Stimulated activated naive CD8-positive, alpha-beta T cell treated with anti-CD3 and anti-CD28 coated beads, Interleukin-15, Interleukin-2, amounts not matched to agents 100 ng/mL and 50 ng/mL, for 24 hours (primary cell): ENCODE results near the gene FKBP6.
A peak's percentile ranks its signal among the peaks of the same experiment; 100 is the strongest.
"Not testable (repeated sequence)": the region's sequence is repeated elsewhere in the genome, so short reads cannot be mapped to it uniquely, and the experiment has no call there.

ENCODE experiments used
- H3K27ac Mint-ChIP-seq: one replicate; pipeline ENCODE4 v1.8.0; 2021; ENCODE audit warnings: mild to moderate bottlenecking, mixed read lengths
- H3K27me3 Mint-ChIP-seq: one replicate; pipeline ENCODE4 v1.8.0; 2021; ENCODE audit warnings: mixed read lengths
- H3K36me3 Mint-ChIP-seq: one replicate; pipeline ENCODE4 v1.8.0; 2021; ENCODE audit warnings: low read depth, mixed read lengths
- H3K4me1 Mint-ChIP-seq: one replicate; pipeline ENCODE4 v1.8.0; 2021; ENCODE audit warnings: low read depth, mixed read lengths
- H3K4me3 Mint-ChIP-seq: one replicate; pipeline ENCODE4 v1.8.0; 2021; ENCODE audit warnings: mild to moderate bottlenecking, mixed read lengths
- H3K9me3 Mint-ChIP-seq: one replicate; pipeline ENCODE4 v1.8.0; 2021; ENCODE audit warnings: mixed read lengths

FKBP6 gene

GRCh38 chr7:73314271-73314670 is 13.7 kb upstream of the FKBP6 start:
- H3K27me3 Mint-ChIP-seq = no peaks in the 10 kb centered on the region
- H3K9me3 Mint-ChIP-seq = no peaks in the 10 kb centered on the region
- H3K4me1 Mint-ChIP-seq = peaks cover 3% of the 10 kb centered on the region
- H3K4me3 Mint-ChIP-seq = no peak overlapping the region
- no peak overlapping the region for H3K27ac Mint-ChIP-seq
- H3K36me3 Mint-ChIP-seq = no peaks in the 10 kb centered on the region

- no peaks in the 10 kb centered on the region for H3K36me3 Mint-ChIP-seq
- H3K27me3 Mint-ChIP-seq = no peaks in the 10 kb centered on the region
- no peak overlapping the region for H3K4me3 Mint-ChIP-seq
- H3K9me3 Mint-ChIP-seq = no peaks in the 10 kb centered on the region
- H3K4me1 Mint-ChIP-seq = no peaks in the 10 kb centered on the region
- no peak overlapping the region for H3K27ac Mint-ChIP-seq
Measured at GRCh38 chr7:73316521-73316920, 11.4 kb upstream of the FKBP6 start.

DNA sequence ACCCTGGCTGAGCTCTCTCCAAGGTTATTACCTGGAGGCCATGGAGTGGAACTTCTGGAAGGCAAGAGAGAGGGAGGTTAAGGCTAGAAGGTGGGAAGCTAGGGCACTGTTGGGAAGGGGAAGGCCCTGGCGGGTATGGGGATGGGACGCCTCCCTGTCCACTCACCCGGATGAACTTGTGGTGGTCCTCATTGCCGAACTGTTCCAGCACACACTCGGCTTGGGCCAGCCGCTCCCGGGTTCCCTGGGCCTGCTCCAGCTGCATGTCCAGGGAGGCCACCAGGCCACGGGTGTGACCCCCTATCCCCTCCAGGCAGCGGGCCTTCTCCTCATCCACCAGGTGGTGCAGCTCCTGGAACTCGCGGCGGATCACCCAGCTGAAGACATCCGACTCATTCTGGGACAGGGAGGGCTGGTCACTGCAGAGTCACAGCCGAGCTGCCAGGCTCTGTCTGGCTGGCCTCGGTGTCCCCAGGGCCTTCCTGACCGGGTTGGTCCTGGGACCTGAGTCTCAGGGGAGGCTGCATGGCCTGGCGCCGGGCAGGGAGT is 9.2 kb upstream of the FKBP6 start:
- H3K27me3 Mint-ChIP-seq, H3K27ac Mint-ChIP-seq, H3K4me1 Mint-ChIP-seq, H3K9me3 Mint-ChIP-seq, H3K36me3 Mint-ChIP-seq, H3K4me3 Mint-ChIP-seq: not testable (repeated sequence)

- H3K27me3 Mint-ChIP-seq, H3K9me3 Mint-ChIP-seq, H3K36me3 Mint-ChIP-seq, H3K4me3 Mint-ChIP-seq, H3K27ac Mint-ChIP-seq: not testable (repeated sequence)
- peaks cover 10% of the 10 kb centered on the region for H3K4me1 Mint-ChIP-seq
Measured at GRCh38 chr7:73319541-73319940, 8.4 kb upstream of the FKBP6 start.

DNA sequence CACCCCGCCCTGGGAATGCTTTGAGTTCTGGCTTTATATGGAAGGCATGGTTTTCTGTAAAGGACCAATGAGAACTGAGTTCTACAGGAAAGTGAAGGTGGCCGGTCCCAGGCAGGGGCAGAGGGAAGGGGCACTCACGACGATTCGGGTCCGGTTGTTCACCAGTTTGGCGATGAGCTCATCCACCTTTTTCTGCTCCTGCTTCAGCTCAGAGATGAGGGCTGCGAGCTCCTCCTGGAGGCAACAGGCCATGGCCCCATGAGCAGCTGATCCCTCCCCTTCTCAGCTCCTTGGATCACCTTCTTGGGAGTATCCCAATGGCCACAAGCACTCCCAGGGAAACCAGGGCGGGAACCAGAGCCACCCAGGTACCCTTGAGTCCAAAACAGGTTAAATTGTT is 8.0 kb upstream of the FKBP6 start:
- not testable (repeated sequence) for H3K27me3 Mint-ChIP-seq, H3K27ac Mint-ChIP-seq, H3K9me3 Mint-ChIP-seq, H3K36me3 Mint-ChIP-seq, H3K4me3 Mint-ChIP-seq
- peaks cover 10% of the 10 kb centered on the region for H3K4me1 Mint-ChIP-seq

DNA sequence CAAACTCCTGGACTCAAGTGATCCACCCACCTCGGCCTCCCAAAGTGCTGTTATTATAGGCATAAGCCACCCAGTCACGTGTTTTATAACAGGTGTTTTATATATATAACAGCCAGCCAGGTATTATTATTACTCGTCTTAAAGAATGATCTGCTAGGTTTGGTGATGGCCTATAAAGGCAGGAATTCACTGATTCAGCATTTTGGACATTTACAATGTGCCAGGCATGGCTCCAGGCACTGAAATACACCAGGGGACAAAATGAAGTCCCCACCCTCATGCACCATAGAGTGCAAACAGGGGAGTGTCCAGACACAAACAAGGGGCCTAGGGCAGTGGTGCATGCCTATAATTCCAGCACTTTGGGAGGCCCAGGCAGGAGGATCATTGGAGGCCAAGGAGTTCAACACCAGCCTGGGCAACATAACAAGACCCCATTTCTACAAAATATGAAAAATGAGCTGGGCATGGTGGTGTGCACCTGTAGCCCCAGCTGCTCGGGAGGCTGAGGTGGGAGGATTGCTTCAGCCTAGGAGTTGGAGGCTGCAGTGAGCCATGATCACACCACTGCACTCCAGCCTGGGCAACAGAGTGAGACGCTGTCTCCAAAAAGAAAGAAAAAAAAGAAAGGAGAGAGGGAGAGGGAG is 4.4 kb upstream of the FKBP6 start:
- peaks cover 10% of the 10 kb centered on the region for H3K4me1 Mint-ChIP-seq
- H3K36me3 Mint-ChIP-seq, H3K27me3 Mint-ChIP-seq, H3K9me3 Mint-ChIP-seq, H3K27ac Mint-ChIP-seq: not testable (repeated sequence)
- peak overlapping the region; percentile 41 for H3K4me3 Mint-ChIP-seq

DNA sequence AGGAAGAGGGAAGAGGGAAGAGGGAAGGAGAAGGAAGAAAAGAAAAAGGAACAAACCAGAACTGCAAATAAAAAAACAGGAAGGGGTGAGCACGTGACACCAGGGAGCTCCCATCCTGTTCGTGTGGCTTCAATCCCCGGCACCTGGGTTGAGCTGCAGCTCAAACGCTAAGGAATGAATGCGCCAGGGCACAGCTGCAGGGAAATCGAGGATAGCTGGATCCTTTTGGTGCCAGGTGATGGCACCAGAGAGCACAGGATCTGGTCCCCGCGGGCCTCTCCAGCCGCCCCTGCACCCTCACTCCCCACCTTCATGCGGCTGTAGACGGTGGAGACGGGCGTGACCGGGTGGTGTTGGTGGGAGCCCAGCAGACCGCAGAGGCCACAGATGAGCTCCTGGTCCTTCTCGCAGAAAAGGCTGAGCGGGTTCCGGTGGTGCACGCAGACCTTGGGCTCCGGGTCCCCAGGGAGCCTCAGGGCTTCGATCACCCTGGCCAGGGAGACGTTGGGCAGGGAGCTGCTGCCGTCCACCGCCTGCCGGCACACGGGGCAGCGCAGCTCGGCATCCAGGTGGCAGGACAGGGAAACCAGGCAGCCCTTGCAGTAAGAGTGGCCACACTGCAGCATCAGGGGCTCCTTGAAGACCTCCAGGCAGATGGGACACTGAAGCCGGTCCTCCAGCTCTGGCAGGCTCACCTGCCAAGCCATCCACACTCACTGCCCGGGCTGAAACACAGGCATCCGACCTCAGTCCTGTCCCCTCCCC is 3.7 kb upstream of the FKBP6 start:
- H3K9me3 Mint-ChIP-seq, H3K27ac Mint-ChIP-seq, H3K36me3 Mint-ChIP-seq, H3K27me3 Mint-ChIP-seq: not testable (repeated sequence)
- Mint-ChIP-seq H3K4me3 (peak overlapping the region; percentile 41), H3K4me1 (peaks cover 10% of the 10 kb centered on the region)

DNA sequence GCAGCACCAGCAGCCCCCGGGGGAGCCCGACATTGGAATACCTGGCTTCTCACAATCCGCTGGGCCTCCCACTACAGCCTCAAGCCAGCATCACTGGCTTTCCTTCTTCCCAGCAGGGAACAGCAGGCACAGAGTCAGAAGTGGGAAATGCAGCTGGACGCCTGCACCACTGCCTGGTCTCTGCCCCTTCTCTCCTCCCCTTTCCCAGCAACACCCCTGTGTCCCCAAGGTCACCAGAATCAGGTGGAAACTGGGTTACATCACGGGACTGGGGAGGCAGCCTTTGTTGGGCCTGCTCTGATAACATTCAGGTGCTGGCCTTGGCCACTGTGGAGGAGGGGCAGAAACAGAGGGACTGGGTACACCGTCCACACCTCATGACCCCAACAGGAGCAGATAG is 2.5 kb upstream of the FKBP6 start:
- H3K36me3 Mint-ChIP-seq, H3K27me3 Mint-ChIP-seq, H3K27ac Mint-ChIP-seq, H3K9me3 Mint-ChIP-seq, H3K4me3 Mint-ChIP-seq: not testable (repeated sequence)
- H3K4me1 Mint-ChIP-seq = peaks cover 10% of the 10 kb centered on the region

- not testable (repeated sequence) for H3K36me3 Mint-ChIP-seq, H3K9me3 Mint-ChIP-seq, H3K27ac Mint-ChIP-seq, H3K27me3 Mint-ChIP-seq, H3K4me3 Mint-ChIP-seq
- peaks cover 10% of the 10 kb centered on the region for H3K4me1 Mint-ChIP-seq
Measured at GRCh38 chr7:73327449-73327848, 512 bp upstream of the FKBP6 start.

DNA sequence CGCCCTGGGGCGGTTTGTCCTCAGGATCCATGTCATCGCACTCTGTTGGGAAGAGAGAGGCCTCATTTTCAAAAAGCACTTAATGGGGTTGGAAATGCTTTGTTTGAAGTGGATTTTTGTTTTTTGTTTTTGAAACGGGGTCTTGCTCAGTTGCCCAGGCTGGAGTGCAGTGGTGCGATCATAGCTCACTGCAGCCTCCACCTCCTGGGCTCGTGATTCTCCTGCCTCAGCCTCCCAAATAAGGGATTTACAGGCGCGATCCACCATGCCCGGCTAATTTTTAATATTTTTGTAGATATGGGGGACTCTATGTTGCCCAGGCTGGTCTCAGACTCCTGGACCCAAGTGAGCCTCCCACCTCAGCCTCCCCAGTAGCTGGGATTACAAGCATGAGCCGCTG is 735 bp downstream of the FKBP6 start:
- Mint-ChIP-seq H3K27me3 (peaks cover 4% of the 10 kb centered on the region), H3K9me3 (no peaks in the 10 kb centered on the region)

GRCh38 chr7:73329861-73330581 is 2.1 kb downstream of the FKBP6 start:
- Mint-ChIP-seq H3K4me3 (no peak overlapping the region), H3K27me3 (peaks cover 4% of the 10 kb centered on the region), H3K27ac (no peak overlapping the region), H3K36me3 (no peaks in the 10 kb centered on the region), H3K4me1 (no peaks in the 10 kb centered on the region), H3K9me3 (no peaks in the 10 kb centered on the region)

More for the DNA sequence above, 735 bp downstream of the FKBP6 start:
- Mint-ChIP-seq H3K27ac (no peak overlapping the region), H3K36me3 (no peaks in the 10 kb centered on the region), H3K4me1 (peaks cover 7% of the 10 kb centered on the region), H3K4me3 (no peak overlapping the region)

DNA sequence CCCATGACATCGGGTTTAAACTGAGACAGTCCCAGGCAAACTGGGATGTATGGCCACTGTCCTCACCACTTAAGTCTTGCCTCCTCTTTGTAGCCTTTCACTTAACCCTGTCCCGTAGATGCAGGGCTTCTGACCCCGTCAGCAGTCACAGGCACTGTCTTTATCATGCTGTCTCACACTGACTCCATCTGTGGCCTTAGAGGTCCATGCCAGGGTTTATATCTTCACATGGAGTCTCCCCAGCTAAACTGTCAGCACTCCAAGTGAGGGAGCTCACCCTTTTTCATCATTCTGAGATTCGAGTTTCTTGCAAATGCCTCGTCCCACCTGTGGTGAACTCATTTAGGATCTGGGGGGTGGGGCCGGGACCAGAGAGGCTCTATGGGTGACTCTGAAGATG is 2.8 kb downstream of the FKBP6 start:
- Mint-ChIP-seq H3K27ac (no peak overlapping the region), H3K4me1 (no peaks in the 10 kb centered on the region), H3K27me3 (peaks cover 4% of the 10 kb centered on the region), H3K36me3 (no peaks in the 10 kb centered on the region), H3K9me3 (no peaks in the 10 kb centered on the region), H3K4me3 (no peak overlapping the region)

GRCh38 chr7:73332447-73332846 is 4.5 kb downstream of the FKBP6 start:
- peaks cover 4% of the 10 kb centered on the region for H3K27me3 Mint-ChIP-seq
- H3K9me3 Mint-ChIP-seq = no peaks in the 10 kb centered on the region
- no peaks in the 10 kb centered on the region for H3K36me3 Mint-ChIP-seq
- H3K4me3 Mint-ChIP-seq = no peak overlapping the region
- no peak overlapping the region for H3K27ac Mint-ChIP-seq
- H3K4me1 Mint-ChIP-seq = no peaks in the 10 kb centered on the region

GRCh38 chr7:73338321-73338720 is 10.4 kb downstream of the FKBP6 start:
- Mint-ChIP-seq H3K27me3 (no peaks in the 10 kb centered on the region), H3K4me1 (no peaks in the 10 kb centered on the region), H3K4me3 (no peak overlapping the region), H3K27ac (no peak overlapping the region), H3K9me3 (no peaks in the 10 kb centered on the region), H3K36me3 (no peaks in the 10 kb centered on the region)

- H3K27ac Mint-ChIP-seq = no peak overlapping the region
- no peaks in the 10 kb centered on the region for H3K27me3 Mint-ChIP-seq
- H3K36me3 Mint-ChIP-seq = no peaks in the 10 kb centered on the region
- no peaks in the 10 kb centered on the region for H3K4me1 Mint-ChIP-seq
- H3K9me3 Mint-ChIP-seq = no peaks in the 10 kb centered on the region
- no peak overlapping the region for H3K4me3 Mint-ChIP-seq
Measured at GRCh38 chr7:73340514-73340913, 12.6 kb downstream of the FKBP6 start.
